ENCODE data around the gene TPRG1L.
A peak's percentile ranks its signal among the peaks of the same experiment; 100 is the strongest.

Gene TPRG1L

GRCh38 chr1:3626025-3626424, 1.2 kb downstream of the TPRG1L start:
- no peaks in the 10 kb centered on the region for H3K9me3 ChIP-seq (ENCODE audit: insufficient read depth, low read length, severe bottlenecking)
- no peak for ATAC-seq (ENCODE audit: insufficient read depth, low read depth)
- TF ChIP-seq, protein P1, sequence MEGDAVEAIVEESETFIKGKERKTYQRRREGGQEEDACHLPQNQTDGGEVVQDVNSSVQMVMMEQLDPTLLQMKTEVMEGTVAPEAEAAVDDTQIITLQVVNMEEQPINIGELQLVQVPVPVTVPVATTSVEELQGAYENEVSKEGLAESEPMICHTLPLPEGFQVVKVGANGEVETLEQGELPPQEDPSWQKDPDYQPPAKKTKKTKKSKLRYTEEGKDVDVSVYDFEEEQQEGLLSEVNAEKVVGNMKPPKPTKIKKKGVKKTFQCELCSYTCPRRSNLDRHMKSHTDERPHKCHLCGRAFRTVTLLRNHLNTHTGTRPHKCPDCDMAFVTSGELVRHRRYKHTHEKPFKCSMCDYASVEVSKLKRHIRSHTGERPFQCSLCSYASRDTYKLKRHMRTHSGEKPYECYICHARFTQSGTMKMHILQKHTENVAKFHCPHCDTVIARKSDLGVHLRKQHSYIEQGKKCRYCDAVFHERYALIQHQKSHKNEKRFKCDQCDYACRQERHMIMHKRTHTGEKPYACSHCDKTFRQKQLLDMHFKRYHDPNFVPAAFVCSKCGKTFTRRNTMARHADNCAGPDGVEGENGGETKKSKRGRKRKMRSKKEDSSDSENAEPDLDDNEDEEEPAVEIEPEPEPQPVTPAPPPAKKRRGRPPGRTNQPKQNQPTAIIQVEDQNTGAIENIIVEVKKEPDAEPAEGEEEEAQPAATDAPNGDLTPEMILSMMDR (IDR thresholded peaks at IDR 0.05; ENCODE audit: borderline replicate concordance, extremely low read depth, low read length, poor library complexity, severe bottlenecking) = no peak
- TF ChIP-seq EZH2 (IDR thresholded peaks at IDR 0.05; ENCODE audit: borderline replicate concordance, low read depth, low read length, severe bottlenecking) = no peak
- DNase-seq = no peak
- H3K27me3 ChIP-seq (ENCODE audit: insufficient read depth, low read length, poor library complexity) = no peaks in the 10 kb centered on the region
- H3K27ac ChIP-seq (ENCODE audit: low read length) = no peak overlapping the region
- H3K4me2 ChIP-seq (ENCODE audit: insufficient read depth, low read length) = peak overlapping the region; percentile 92
- H4K20me1 ChIP-seq (ENCODE audit: insufficient read depth, low read length) = peaks cover 12% of the 10 kb centered on the region; the same call in 1 of the 2 replicates
- H3K4me3 ChIP-seq (ENCODE audit: low read depth in 1 of 2, low read length in 2 of 2) = peak overlapping the region in 1 of 2 experiments; percentile 97; a peak in 1 of 4 replicates
- H3K79me2 ChIP-seq (ENCODE audit: insufficient read depth, low read length) = peaks cover 9% of the 10 kb centered on the region
- H2AFZ ChIP-seq (ENCODE audit: low read depth, low read length) = no peak overlapping the region
- peaks cover 37% of the 10 kb centered on the region for H3K36me3 ChIP-seq (ENCODE audit: insufficient read depth, low read length)
- H3K9ac ChIP-seq (ENCODE audit: low read depth, low read length) = peak overlapping the region; percentile 59; the same call in 1 of the 2 replicates
- peaks cover 24% of the 10 kb centered on the region for H3K4me1 ChIP-seq (ENCODE audit: insufficient read depth, low read length)

DNA sequence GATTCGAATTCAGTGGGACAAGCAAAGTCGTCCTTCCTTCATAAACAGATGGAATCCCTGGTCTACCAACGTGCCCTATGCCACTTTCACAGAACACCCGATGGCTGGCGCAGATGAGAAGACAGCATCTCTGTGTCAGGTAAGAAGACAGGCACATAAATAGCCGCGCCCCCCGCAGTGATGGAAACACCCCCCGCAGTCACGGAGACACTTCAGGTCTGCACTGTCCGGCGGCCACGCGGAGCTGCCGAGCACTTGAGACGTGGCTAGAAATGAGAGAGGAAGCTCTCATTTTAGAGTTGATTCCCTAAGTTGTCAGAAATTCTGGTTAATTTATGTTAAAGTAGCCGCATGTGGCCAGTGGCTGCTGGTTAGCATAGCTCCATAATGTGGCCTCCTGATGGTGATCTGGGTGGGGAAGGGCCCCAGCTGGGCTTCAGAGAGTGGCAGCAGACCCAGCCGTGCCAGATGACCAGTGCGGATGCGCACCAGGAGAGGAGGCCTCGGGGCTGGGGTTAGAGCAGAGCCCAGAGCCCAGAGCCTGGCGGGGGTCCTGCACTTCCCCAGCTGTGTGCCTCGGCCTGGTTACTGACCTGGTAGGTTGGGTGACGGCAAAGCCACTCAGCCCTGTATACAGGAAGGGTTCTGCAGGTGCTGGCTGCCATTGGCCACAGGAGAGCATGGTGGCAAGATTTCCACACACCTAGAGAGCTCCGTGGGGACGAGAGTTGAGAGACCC, 2.9 kb downstream of the TPRG1L start:
- Histone ChIP-seq H4K20me1 (ENCODE audit: insufficient read depth, low read length) (peaks cover 15% of the 10 kb centered on the region; the same call in 1 of the 2 replicates), H3K9ac (ENCODE audit: low read depth, low read length) (no peak overlapping the region), H3K27me3 (ENCODE audit: insufficient read depth, low read length, poor library complexity) (no peaks in the 10 kb centered on the region), H3K27ac (ENCODE audit: low read length) (no peak overlapping the region), H3K4me2 (ENCODE audit: insufficient read depth, low read length) (no peak overlapping the region), H3K79me2 (ENCODE audit: insufficient read depth, low read length) (peaks cover 9% of the 10 kb centered on the region), H3K4me3 (ENCODE audit: low read depth in 1 of 2, low read length in 2 of 2) (no peak overlapping the region), H3K4me1 (ENCODE audit: insufficient read depth, low read length) (peaks cover 24% of the 10 kb centered on the region), H3K9me3 (ENCODE audit: insufficient read depth, low read length, severe bottlenecking) (no peaks in the 10 kb centered on the region), H3K36me3 (ENCODE audit: insufficient read depth, low read length) (peaks cover 53% of the 10 kb centered on the region), H2AFZ (ENCODE audit: low read depth, low read length) (no peak overlapping the region)
- ATAC-seq (ENCODE audit: insufficient read depth, low read depth) = no peak
- TF ChIP-seq, protein P1 (IDR thresholded peaks at IDR 0.05; ENCODE audit: borderline replicate concordance, extremely low read depth, low read length, poor library complexity, severe bottlenecking) = no peak
- no peak for TF ChIP-seq EZH2 (IDR thresholded peaks at IDR 0.05; ENCODE audit: borderline replicate concordance, low read depth, low read length, severe bottlenecking)
- no peak for DNase-seq

DNA sequence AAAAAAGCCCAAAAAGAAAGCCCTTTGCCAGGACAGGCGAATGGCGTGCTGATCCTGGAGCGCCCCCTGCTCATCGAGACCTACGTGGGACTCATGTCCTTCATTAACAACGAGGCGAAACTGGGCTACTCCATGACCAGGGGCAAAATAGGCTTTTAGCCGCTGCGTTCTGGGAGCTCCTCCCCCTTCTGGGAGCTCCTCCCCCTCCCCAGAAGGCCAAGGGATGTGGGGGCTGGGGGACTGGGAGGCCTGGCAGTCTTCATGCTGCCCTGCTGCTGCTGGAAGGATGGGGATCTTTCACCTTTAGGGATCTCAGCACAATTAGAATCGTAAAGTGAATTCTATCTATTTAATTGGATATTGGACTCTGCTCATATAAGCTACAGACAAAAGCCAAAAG, 3.6 kb downstream of the TPRG1L start:
- H3K36me3 ChIP-seq (ENCODE audit: insufficient read depth, low read length) = peaks cover 61% of the 10 kb centered on the region
- no peak overlapping the region for H2AFZ ChIP-seq (ENCODE audit: low read depth, low read length)
- H3K4me3 ChIP-seq (ENCODE audit: low read depth in 1 of 2, low read length in 2 of 2) = no peak overlapping the region
- H3K27me3 ChIP-seq (ENCODE audit: insufficient read depth, low read length, poor library complexity) = no peaks in the 10 kb centered on the region
- peaks cover 9% of the 10 kb centered on the region for H3K79me2 ChIP-seq (ENCODE audit: insufficient read depth, low read length)
- H3K9me3 ChIP-seq (ENCODE audit: insufficient read depth, low read length, severe bottlenecking) = no peaks in the 10 kb centered on the region
- H4K20me1 ChIP-seq (ENCODE audit: insufficient read depth, low read length) = peaks cover 15% of the 10 kb centered on the region; the same call in 1 of the 2 replicates
- H3K4me2 ChIP-seq (ENCODE audit: insufficient read depth, low read length) = no peak overlapping the region
- TF ChIP-seq, protein P1 (IDR thresholded peaks at IDR 0.05; ENCODE audit: borderline replicate concordance, extremely low read depth, low read length, poor library complexity, severe bottlenecking) = no peak
- TF ChIP-seq EZH2 (IDR thresholded peaks at IDR 0.05; ENCODE audit: borderline replicate concordance, low read depth, low read length, severe bottlenecking) = no peak
- DNase-seq (no peak), ATAC-seq (ENCODE audit: insufficient read depth, low read depth) (no peak)
- peaks cover 17% of the 10 kb centered on the region for H3K4me1 ChIP-seq (ENCODE audit: insufficient read depth, low read length)
- H3K27ac ChIP-seq (ENCODE audit: low read length) = no peak overlapping the region
- H3K9ac ChIP-seq (ENCODE audit: low read depth, low read length) = no peak overlapping the region

All from DND-41 (cell line).